SK-N-SH (cell line): ENCODE data around the gene SLC38A7.

Experiments used
- EZH2phosphoT487 ChIP-seq: fragments of 200-600 bp; sonication (generic); IDR thresholded peaks from 2 replicates; pipeline ENCODE4 v1.6.1; 2017; ENCODE audit warnings: low read depth, mixed run types, mild to moderate bottlenecking, antibody characterized with exemption, moderate library complexity, borderline replicate concordance
- GABPA ChIP-seq: IDR thresholded peaks from 2 replicates; pipeline ENCODE4 v1.4.0; 2012; ENCODE audit warnings: low read depth, mild to moderate bottlenecking
- MAX ChIP-seq: IDR thresholded peaks from 2 replicates; pipeline ENCODE4 v1.4.0; 2012; ENCODE audit warnings: low read depth
- NFIC ChIP-seq: IDR thresholded peaks from 2 replicates; pipeline ENCODE4 v1.4.0; 2012; ENCODE audit warnings: borderline replicate concordance
- RAD21 ChIP-seq: IDR thresholded peaks from 2 replicates; pipeline ENCODE4 v1.6.1; 2012; ENCODE audit warnings: mild to moderate bottlenecking, low read length
- TAF1 ChIP-seq: IDR thresholded peaks from 2 replicates; pipeline ENCODE4 v1.6.1; 2012; ENCODE audit warnings: low read depth, mild to moderate bottlenecking, low read length, moderate library complexity, borderline replicate concordance
- YY1 ChIP-seq: IDR thresholded peaks from 2 replicates; pipeline ENCODE4 v1.4.0; 2012; ENCODE audit warnings: low read depth, mild to moderate bottlenecking
- ZBTB33 ChIP-seq: IDR thresholded peaks from 2 replicates; pipeline ENCODE4 v1.4.0; 2012; ENCODE audit warnings: low read depth, borderline replicate concordance
- TF ChIP-seq, protein P1 (sequence below): fragments of 200-600 bp; sonication (generic); IDR thresholded peaks from 2 replicates; pipeline ENCODE4 v1.6.1; 2017; ENCODE audit warnings: antibody characterized with exemption, mild to moderate bottlenecking, moderate library complexity
- TF ChIP-seq, protein P2 (sequence below): IDR thresholded peaks from 2 replicates; pipeline ENCODE4 v1.6.1; 2012; ENCODE audit warnings: mild to moderate bottlenecking, low read depth, low read length, moderate library complexity

DNA sequence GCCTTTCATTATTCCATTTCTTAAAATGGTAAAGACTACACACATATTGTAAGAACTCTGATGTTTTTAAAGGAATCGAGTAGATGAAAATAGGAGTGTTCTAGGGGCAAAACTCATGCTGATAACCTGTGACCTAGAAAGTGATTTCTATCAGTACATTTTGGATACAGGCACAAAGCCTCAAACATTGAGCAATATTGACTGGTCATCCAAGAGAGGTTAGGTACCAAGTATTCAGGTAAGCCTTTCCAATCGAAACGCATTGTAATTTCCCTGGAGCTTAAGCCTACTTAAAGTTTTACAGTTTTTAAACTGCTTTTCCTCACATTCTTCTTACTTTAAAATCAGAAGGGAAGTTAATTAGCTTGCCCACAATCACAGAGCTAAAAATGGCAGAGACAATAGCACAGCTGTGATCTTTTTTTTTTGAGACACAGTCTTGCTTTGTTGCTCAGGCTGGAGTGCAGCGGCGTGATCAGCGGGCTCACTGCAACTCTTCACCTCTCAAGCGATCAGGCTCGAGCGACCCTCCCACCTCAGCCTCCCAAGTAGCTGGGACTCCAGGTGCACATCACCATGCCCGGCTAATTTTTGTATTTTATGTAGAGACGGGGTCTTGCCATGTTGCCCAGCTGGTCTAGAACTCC lies 46.3 kb upstream of the SLC38A7 start:
- TF ChIP-seq, protein P1, sequence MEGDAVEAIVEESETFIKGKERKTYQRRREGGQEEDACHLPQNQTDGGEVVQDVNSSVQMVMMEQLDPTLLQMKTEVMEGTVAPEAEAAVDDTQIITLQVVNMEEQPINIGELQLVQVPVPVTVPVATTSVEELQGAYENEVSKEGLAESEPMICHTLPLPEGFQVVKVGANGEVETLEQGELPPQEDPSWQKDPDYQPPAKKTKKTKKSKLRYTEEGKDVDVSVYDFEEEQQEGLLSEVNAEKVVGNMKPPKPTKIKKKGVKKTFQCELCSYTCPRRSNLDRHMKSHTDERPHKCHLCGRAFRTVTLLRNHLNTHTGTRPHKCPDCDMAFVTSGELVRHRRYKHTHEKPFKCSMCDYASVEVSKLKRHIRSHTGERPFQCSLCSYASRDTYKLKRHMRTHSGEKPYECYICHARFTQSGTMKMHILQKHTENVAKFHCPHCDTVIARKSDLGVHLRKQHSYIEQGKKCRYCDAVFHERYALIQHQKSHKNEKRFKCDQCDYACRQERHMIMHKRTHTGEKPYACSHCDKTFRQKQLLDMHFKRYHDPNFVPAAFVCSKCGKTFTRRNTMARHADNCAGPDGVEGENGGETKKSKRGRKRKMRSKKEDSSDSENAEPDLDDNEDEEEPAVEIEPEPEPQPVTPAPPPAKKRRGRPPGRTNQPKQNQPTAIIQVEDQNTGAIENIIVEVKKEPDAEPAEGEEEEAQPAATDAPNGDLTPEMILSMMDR, result no peak
- TF ChIP-seq NFIC (no peak), GABPA (no peak), YY1 (no peak), RAD21 (no peak), EZH2phosphoT487 (no peak), MAX (no peak), ZBTB33 (no peak), TAF1 (no peak)
- TF ChIP-seq, protein P2, sequence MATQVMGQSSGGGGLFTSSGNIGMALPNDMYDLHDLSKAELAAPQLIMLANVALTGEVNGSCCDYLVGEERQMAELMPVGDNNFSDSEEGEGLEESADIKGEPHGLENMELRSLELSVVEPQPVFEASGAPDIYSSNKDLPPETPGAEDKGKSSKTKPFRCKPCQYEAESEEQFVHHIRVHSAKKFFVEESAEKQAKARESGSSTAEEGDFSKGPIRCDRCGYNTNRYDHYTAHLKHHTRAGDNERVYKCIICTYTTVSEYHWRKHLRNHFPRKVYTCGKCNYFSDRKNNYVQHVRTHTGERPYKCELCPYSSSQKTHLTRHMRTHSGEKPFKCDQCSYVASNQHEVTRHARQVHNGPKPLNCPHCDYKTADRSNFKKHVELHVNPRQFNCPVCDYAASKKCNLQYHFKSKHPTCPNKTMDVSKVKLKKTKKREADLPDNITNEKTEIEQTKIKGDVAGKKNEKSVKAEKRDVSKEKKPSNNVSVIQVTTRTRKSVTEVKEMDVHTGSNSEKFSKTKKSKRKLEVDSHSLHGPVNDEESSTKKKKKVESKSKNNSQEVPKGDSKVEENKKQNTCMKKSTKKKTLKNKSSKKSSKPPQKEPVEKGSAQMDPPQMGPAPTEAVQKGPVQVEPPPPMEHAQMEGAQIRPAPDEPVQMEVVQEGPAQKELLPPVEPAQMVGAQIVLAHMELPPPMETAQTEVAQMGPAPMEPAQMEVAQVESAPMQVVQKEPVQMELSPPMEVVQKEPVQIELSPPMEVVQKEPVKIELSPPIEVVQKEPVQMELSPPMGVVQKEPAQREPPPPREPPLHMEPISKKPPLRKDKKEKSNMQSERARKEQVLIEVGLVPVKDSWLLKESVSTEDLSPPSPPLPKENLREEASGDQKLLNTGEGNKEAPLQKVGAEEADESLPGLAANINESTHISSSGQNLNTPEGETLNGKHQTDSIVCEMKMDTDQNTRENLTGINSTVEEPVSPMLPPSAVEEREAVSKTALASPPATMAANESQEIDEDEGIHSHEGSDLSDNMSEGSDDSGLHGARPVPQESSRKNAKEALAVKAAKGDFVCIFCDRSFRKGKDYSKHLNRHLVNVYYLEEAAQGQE, result no peak
